ENCODE results near the gene HSPA1A.

DNA sequence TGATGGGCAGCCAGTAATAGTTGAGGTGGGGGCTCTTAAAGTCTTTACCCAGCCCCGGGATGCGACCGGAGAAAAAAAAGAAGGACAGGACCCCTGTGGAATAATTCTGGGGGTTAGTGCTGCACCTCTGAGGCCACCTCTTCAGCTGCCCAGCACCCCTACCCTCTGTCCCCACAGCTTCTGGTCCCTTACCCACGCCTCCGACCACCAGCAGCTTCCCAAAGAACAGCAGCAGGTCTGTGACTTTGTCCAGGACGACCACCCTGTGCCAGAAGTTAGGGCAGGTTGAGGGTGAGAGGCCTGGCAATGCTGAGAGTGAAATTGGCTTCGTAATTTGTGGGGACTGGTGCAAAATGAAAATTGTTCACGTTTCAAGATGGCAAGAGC lies 49.5 kb downstream of the HSPA1A start:
- TF ChIP-seq, protein P1, sequence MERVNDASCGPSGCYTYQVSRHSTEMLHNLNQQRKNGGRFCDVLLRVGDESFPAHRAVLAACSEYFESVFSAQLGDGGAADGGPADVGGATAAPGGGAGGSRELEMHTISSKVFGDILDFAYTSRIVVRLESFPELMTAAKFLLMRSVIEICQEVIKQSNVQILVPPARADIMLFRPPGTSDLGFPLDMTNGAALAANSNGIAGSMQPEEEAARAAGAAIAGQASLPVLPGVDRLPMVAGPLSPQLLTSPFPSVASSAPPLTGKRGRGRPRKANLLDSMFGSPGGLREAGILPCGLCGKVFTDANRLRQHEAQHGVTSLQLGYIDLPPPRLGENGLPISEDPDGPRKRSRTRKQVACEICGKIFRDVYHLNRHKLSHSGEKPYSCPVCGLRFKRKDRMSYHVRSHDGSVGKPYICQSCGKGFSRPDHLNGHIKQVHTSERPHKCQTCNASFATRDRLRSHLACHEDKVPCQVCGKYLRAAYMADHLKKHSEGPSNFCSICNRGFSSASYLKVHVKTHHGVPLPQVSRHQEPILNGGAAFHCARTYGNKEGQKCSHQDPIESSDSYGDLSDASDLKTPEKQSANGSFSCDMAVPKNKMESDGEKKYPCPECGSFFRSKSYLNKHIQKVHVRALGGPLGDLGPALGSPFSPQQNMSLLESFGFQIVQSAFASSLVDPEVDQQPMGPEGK (CRISPR knock-in tag; IDR thresholded peaks at IDR 0.05; ENCODE audit: borderline replicate concordance), result no peak
- TF ChIP-seq BACH2 (CRISPR knock-in tag; IDR thresholded peaks at IDR 0.05; ENCODE audit: borderline replicate concordance), result no peak
- no peak for TF ChIP-seq ARNTL (CRISPR knock-in tag; IDR thresholded peaks at IDR 0.05; ENCODE audit: borderline replicate concordance, low read depth)
- no peak for TF ChIP-seq RARB (CRISPR knock-in tag; IDR thresholded peaks at IDR 0.05)
- TF ChIP-seq PPARA (CRISPR knock-in tag; IDR thresholded peaks at IDR 0.05; ENCODE audit: borderline replicate concordance), result no peak
- TF ChIP-seq, protein P2, sequence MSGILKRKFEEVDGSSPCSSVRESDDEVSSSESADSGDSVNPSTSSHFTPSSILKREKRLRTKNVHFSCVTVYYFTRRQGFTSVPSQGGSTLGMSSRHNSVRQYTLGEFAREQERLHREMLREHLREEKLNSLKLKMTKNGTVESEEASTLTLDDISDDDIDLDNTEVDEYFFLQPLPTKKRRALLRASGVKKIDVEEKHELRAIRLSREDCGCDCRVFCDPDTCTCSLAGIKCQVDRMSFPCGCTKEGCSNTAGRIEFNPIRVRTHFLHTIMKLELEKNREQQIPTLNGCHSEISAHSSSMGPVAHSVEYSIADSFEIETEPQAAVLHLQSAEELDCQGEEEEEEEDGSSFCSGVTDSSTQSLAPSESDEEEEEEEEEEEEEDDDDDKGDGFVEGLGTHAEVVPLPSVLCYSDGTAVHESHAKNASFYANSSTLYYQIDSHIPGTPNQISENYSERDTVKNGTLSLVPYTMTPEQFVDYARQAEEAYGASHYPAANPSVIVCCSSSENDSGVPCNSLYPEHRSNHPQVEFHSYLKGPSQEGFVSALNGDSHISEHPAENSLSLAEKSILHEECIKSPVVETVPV (CRISPR knock-in tag; IDR thresholded peaks at IDR 0.05), result no peak
- TF ChIP-seq OSR1 (CRISPR knock-in tag; IDR thresholded peaks at IDR 0.05), result no peak
- no peak for TF ChIP-seq ZFP30 (CRISPR knock-in tag; IDR thresholded peaks at IDR 0.05)
- TF ChIP-seq, protein P3, sequence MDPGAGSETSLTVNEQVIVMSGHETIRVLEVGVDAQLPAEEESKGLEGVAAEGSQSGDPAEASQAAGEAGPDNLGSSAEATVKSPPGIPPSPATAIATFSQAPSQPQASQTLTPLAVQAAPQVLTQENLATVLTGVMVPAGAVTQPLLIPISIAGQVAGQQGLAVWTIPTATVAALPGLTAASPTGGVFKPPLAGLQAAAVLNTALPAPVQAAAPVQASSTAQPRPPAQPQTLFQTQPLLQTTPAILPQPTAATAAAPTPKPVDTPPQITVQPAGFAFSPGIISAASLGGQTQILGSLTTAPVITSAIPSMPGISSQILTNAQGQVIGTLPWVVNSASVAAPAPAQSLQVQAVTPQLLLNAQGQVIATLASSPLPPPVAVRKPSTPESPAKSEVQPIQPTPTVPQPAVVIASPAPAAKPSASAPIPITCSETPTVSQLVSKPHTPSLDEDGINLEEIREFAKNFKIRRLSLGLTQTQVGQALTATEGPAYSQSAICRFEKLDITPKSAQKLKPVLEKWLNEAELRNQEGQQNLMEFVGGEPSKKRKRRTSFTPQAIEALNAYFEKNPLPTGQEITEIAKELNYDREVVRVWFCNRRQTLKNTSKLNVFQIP (CRISPR knock-in tag; IDR thresholded peaks at IDR 0.05; ENCODE audit: borderline replicate concordance, low read depth), result no peak
